GM12878 (cell line): Measurements from ENCODE around the gene SMPDL3B. TPM values are rescaled to one million over a fixed set of nuclear protein-coding genes. Genes with fewer than 3 reads are reported as not detected.

ENCODE experiments used
- ATAC-seq: fragments of 200-7000 bp; cut with Tn5 transposase; 3 replicates; pipeline ENCODE4 v1.9.1; 2020; ENCODE audit warnings: mild to moderate bottlenecking, moderate library complexity
- BruUV-seq: library from RNA; stranded (reverse); fragments of 400-500 nt; replicated peaks from 2 replicates; lab custom pipeline; 2021; lab: Mats Ljungman, UMichigan
- CTCF ChIA-PET: fragments of 300-600 bp; sonication (Branson Sonifier 250); formaldehyde crosslinking; extraction: SDS; loops from one replicate; lab custom pipeline; 2021; ENCODE audit warnings: inconsistent platforms; lab: Yijun Ruan, JAX
- POLR2A ChIA-PET: fragments of 350-600 bp; formaldehyde crosslinking; extraction: SDS; loops from one replicate; lab custom pipeline; 2021; ENCODE audit warnings: inconsistent platforms; lab: Charles Lee
- RAD21 ChIA-PET: fragments of 300-600 bp; sonication (Branson Sonifier 250); formaldehyde crosslinking; loops from one replicate; lab custom pipeline; 2023; ENCODE audit warnings: antibody characterized with exemption; ENCODE audit not compliant: unreplicated experiment; lab: Charles Lee
- SMC1A ChIA-PET: fragments of 300-600 bp; sonication (Branson Sonifier 250); formaldehyde crosslinking; loops from one replicate; lab custom pipeline; 2023; ENCODE audit not compliant: unreplicated experiment, uncharacterized antibody; lab: Charles Lee
- DNase-seq: peaks from one replicate; pipeline ENCODE4 v3.0.0-alpha.2; 2011; ENCODE audit warnings: low read depth, low spot score
- FAIRE-seq: peaks from 3 replicates; lab custom pipeline; 2011; peaks lifted over from hg19 to GRCh38; lab: Jason Lieb, UNC
- H2AFZ ChIP-seq: 2 replicates; pipeline ENCODE4 v1.6.0; 2011; ENCODE audit warnings: low read depth, low read length, control low read depth; ENCODE audit not compliant: control insufficient read depth
- H3K27ac ChIP-seq: 2 replicates; pipeline ENCODE4 v1.5.1; 2011; ENCODE audit warnings: control low read depth; ENCODE audit not compliant: control insufficient read depth, insufficient read depth
- H3K27me3 ChIP-seq, 2 experiments: replicated peaks in 1 of 2; 2 replicates each; pipeline versions ENCODE4 v1.6.0 to v1.6.1; 2011; ENCODE audit warnings: low read length in 1 of 2; ENCODE audit not compliant: control insufficient read depth in 2 of 2, insufficient read depth in 2 of 2
- H3K36me3 ChIP-seq, 2 experiments: 2 replicates each; pipeline ENCODE4 v1.5.1; 2011; ENCODE audit warnings: low read length in 1 of 2; ENCODE audit not compliant: control insufficient read depth in 2 of 2, insufficient read depth in 2 of 2
- H3K4me1 ChIP-seq: 2 replicates; pipeline ENCODE4 v1.6.1; 2011; ENCODE audit warnings: mild to moderate bottlenecking, low read length, moderate library complexity, mixed read lengths; ENCODE audit not compliant: control insufficient read depth, insufficient read depth
- H3K4me2 ChIP-seq: 2 replicates; pipeline ENCODE4 v1.6.0; 2011; ENCODE audit warnings: control low read depth; ENCODE audit not compliant: control insufficient read depth, insufficient read depth
- H3K4me3 ChIP-seq: fragments of 200-600 bp; sonication (generic); 2 replicates; pipeline ENCODE4 v1.5.1; 2016
- H3K79me2 ChIP-seq: 2 replicates; pipeline ENCODE4 v1.6.0; 2011; ENCODE audit warnings: low read length; ENCODE audit not compliant: control insufficient read depth, insufficient read depth
- H3K9ac ChIP-seq: 2 replicates; pipeline ENCODE4 v1.8.0; 2011; ENCODE audit warnings: low read length, control low read depth, mixed read lengths; ENCODE audit not compliant: control insufficient read depth, insufficient read depth
- H3K9me3 ChIP-seq: replicated peaks from 3 replicates; pipeline ENCODE4 v1.5.1; 2011; ENCODE audit warnings: mild to moderate bottlenecking, low read length; ENCODE audit not compliant: control insufficient read depth, insufficient read depth
- H4K20me1 ChIP-seq: 2 replicates; pipeline ENCODE4 v1.6.0; 2011; ENCODE audit not compliant: control insufficient read depth, insufficient read depth
- ASH2L ChIP-seq: fragments of 300-600, 200-600 bp; sonication (generic); IDR thresholded peaks from 2 replicates; pipeline ENCODE4 v1.6.1; 2017; ENCODE audit warnings: low read depth, mild to moderate bottlenecking, borderline replicate concordance
- ATF2 ChIP-seq: IDR thresholded peaks from 2 replicates; pipeline ENCODE4 v1.6.1; 2012; ENCODE audit warnings: low read length, inconsistent platforms
- FOS ChIP-seq: IDR thresholded peaks from 3 replicates; pipeline ENCODE4 v1.6.1; 2011; ENCODE audit warnings: borderline replicate concordance; ENCODE audit not compliant: insufficient read length; ENCODE audit errors: extremely low read depth
- JUNB ChIP-seq: IDR thresholded peaks from 2 replicates; pipeline ENCODE4 v1.6.1; 2016; ENCODE audit warnings: antibody characterized with exemption, mild to moderate bottlenecking
- NFIC ChIP-seq: IDR thresholded peaks from 2 replicates; pipeline ENCODE4 v1.6.1; 2012; ENCODE audit warnings: low read depth, mild to moderate bottlenecking, inconsistent platforms, low read length, moderate library complexity
- PAX8 ChIP-seq: fragments of 450-650 bp; IDR thresholded peaks from 2 replicates; pipeline ENCODE4 v1.6.1; 2017; ENCODE audit warnings: mild to moderate bottlenecking, moderate library complexity
- SPI1 ChIP-seq: IDR thresholded peaks from 2 replicates; pipeline ENCODE4 v1.6.1; 2011; ENCODE audit warnings: low read depth, mild to moderate bottlenecking, low read length, moderate library complexity, borderline replicate concordance; ENCODE audit not compliant: insufficient read depth
- ZNF687 ChIP-seq: fragments of 450-650 bp; IDR thresholded peaks from 2 replicates; pipeline ENCODE4 v1.6.1; 2017; ENCODE audit warnings: mild to moderate bottlenecking, moderate library complexity
- WGBS: methylation state at CpG from one replicate; pipeline ENCODE4 v1.1.6; 2016; ENCODE audit warnings: low lambda C conversion rate; ENCODE audit not compliant: insufficient replicate concordance, insufficient coverage; ENCODE audit errors: missing lambda C conversion rate; 5-methylcytosine and 5-hydroxymethylcytosine counted together
- in situ Hi-C: fragments of 300-500 bp; cut with MboI; formaldehyde crosslinking; loops from 9 replicates; pipeline ENCODE4 v1.14.3; 2018; ENCODE audit warnings: mixed read lengths
- intact Hi-C: fragments of 100-400 bp; cut with micrococcal nuclease; formaldehyde crosslinking; loops from one replicate; pipeline ENCODE4 v1.14.2; 2022; ENCODE audit not compliant: unreplicated experiment
- polyA plus RNA-seq, 11 experiments: library from polyadenylated mRNA; depleted of rRNA in 4 of 11; unstranded in 6 of 11; stranded (reverse) in 5 of 11; fragments of >200 nt; fragmentation: Nextera tagmentation in 4 of 11; fragmentation: Illumina TruSeq in 1 of 11; extraction: Ambion mirVana in 4 of 11; extraction: Trizol in 1 of 11; gene quantifications; 1 replicate in 1 of 11; 2 replicates in 10 of 11; pipeline versions ENCODE4 v1.2.1 to v1.2.3, GENCODE V29; 2011 to 2016; ENCODE audit warnings: inconsistent platforms in 2 of 11, missing spikeins in 2 of 11, low read depth in 1 of 11
- total RNA-seq, 4 experiments: library from RNA; depleted of rRNA in 3 of 4; stranded (reverse); fragments of >200 nt in 3 of 4; fragmentation: Illumina TruSeq in 1 of 4; extraction: Trizol in 1 of 4; gene quantifications; 2 replicates each; pipeline versions ENCODE4 v1.2.1 to v1.2.3, GENCODE V29; 2013 to 2021
- TF ChIP-seq, protein P1 (sequence below): IDR thresholded peaks from 2 replicates; pipeline ENCODE4 v1.6.1; 2011; ENCODE audit warnings: borderline replicate concordance, low read depth, mild to moderate bottlenecking, moderate library complexity, mixed read lengths, low read length; ENCODE audit not compliant: insufficient read depth; ENCODE audit errors: extremely low read length
- TF ChIP-seq, protein P2 (sequence below): fragments of 450-650 bp; conservative IDR thresholded peaks from 2 replicates; pipeline ENCODE4 v1.6.1; 2017; ENCODE audit warnings: mild to moderate bottlenecking, moderate library complexity
- TF ChIP-seq, protein P3 (sequence below): IDR thresholded peaks from 2 replicates; pipeline ENCODE4 v1.6.1; 2011; ENCODE audit warnings: low read depth, low read length, improper control_type of control experiment, borderline replicate concordance

The SMPDL3B gene
- total and polyA plus RNA-seq, 10 of the 15 experiments (the other 5 are each of a cell fraction or from before 2014, with no cell fraction given), result 0.56 to 2.7 (median 1.0) TPM

DNA sequence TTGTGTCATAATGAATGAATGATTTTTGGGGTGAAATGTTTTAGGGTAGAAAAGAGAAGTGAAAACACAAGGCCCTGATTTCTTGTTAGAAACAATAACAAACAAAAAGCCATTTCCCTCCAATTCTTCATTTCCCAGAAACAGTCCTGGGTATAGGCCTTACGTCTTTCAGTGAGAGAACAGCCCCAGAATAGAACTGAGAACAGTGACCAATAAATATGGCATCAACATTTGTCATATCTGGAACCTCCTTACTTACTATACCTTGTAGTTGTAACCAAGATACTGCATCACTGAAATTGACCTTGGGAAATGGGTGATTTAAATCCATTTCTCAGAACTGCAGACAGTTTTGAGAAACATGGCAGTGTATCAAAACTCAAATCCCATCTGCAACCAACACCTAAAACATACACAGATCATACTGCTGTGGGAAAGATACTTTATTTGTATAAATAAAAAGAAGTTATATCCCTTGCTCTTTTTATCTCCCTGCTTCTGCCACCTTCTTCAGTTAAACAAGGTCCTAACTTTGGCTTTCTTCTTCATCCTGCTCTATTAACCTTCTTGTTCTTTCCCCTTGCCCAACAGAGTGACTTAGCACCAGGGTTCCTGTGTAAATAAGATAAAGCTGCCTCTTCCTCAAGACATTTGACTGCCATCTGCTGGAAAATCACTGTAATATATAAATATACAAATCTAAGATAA, 44.5 kb downstream of the SMPDL3B start:
- Histone ChIP-seq H4K20me1 (no peaks in the 10 kb centered on the region), H3K4me1 (peaks cover 11% of the 10 kb centered on the region), H3K27ac (peak overlapping the region; percentile 25; the same call in 1 of the 2 replicates), H3K27me3 (no peaks in the 10 kb centered on the region), H3K4me2 (no peak overlapping the region), H3K4me3 (no peak overlapping the region), H3K36me3 (no peaks in the 10 kb centered on the region; a peak in 1 of 4 replicates), H2AFZ (no peak overlapping the region), H3K9ac (no peak overlapping the region), H3K79me2 (no peaks in the 10 kb centered on the region), H3K9me3 (no peaks in the 10 kb centered on the region)
- in situ Hi-C loops, result loop anchor here (5.0 kb wide), 1 partner anchor 117 kb away; no protein-coding TSS in a partner anchor
- intact Hi-C loops, result loop anchor here (1.0 kb wide), 1 partner anchor 121 kb away; no protein-coding TSS in a partner anchor
- 0% methylated on average over 1 of the region's 1 CpG for WGBS
- no TSS peak for BruUV-seq
- RAD21 ChIA-PET, result interaction anchor here (0.7 to 4.6 kb wide), 4 partner anchors 39 to 138 kb away, joined by 3 to 32 read pairs (median 4); no protein-coding TSS in a partner anchor
- ATAC-seq (peak; percentile 87), DNase-seq (peak; percentile 19), FAIRE-seq (peak; percentile 62)
- POLR2A ChIA-PET, result interaction anchor here (0.5 kb wide), 1 partner anchor 59 kb away, joined by 3 read pairs; no protein-coding TSS in a partner anchor
- SMC1A ChIA-PET, result interaction anchor here (0.7 to 5.7 kb wide), 5 partner anchors 39 to 230 kb away, joined by 3 to 44 read pairs (median 5); partner anchors contain the start of gene SMPDL3B
- CTCF ChIA-PET, result interaction anchor here (1.1 to 5.6 kb wide), 11 partner anchors 8 to 310 kb away, joined by 4 to 50 read pairs (median 6); no protein-coding TSS in a partner anchor
- TF ChIP-seq NFIC, result peak; percentile 52; the same call in 1 of the 2 replicates
- TF ChIP-seq, protein P1, sequence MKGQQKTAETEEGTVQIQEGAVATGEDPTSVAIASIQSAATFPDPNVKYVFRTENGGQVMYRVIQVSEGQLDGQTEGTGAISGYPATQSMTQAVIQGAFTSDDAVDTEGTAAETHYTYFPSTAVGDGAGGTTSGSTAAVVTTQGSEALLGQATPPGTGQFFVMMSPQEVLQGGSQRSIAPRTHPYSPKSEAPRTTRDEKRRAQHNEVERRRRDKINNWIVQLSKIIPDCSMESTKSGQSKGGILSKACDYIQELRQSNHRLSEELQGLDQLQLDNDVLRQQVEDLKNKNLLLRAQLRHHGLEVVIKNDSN, result no peak
- TF ChIP-seq PAX8, result no peak
- TF ChIP-seq FOS, result no peak
- no peak for TF ChIP-seq ASH2L
- TF ChIP-seq ZNF687, result no peak
- TF ChIP-seq ATF2, result peak; percentile 42; the same call in 1 of the 2 replicates
- TF ChIP-seq, protein P2, sequence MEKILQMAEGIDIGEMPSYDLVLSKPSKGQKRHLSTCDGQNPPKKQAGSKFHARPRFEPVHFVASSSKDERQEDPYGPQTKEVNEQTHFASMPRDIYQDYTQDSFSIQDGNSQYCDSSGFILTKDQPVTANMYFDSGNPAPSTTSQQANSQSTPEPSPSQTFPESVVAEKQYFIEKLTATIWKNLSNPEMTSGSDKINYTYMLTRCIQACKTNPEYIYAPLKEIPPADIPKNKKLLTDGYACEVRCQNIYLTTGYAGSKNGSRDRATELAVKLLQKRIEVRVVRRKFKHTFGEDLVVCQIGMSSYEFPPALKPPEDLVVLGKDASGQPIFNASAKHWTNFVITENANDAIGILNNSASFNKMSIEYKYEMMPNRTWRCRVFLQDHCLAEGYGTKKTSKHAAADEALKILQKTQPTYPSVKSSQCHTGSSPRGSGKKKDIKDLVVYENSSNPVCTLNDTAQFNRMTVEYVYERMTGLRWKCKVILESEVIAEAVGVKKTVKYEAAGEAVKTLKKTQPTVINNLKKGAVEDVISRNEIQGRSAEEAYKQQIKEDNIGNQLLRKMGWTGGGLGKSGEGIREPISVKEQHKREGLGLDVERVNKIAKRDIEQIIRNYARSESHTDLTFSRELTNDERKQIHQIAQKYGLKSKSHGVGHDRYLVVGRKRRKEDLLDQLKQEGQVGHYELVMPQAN, result no peak
- peak; percentile 57; the same call in 1 of the 2 replicates for TF ChIP-seq SPI1
- TF ChIP-seq, protein P3, sequence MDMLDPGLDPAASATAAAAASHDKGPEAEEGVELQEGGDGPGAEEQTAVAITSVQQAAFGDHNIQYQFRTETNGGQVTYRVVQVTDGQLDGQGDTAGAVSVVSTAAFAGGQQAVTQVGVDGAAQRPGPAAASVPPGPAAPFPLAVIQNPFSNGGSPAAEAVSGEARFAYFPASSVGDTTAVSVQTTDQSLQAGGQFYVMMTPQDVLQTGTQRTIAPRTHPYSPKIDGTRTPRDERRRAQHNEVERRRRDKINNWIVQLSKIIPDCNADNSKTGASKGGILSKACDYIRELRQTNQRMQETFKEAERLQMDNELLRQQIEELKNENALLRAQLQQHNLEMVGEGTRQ, result no peak
- TF ChIP-seq JUNB, result peak; percentile 51
